GM20000 (cell line): Measurements from ENCODE around the gene BRICD5.

Source experiments
- DNase-seq: peaks from one replicate; pipeline ENCODE4 v3.0.0; 2012; ENCODE audit warnings: low spot score
- CTCF ChIP-seq: IDR thresholded peaks from 2 replicates; pipeline ENCODE4 v1.5.1; 2012; ENCODE audit warnings: mild to moderate bottlenecking, control low read depth; ENCODE audit errors: extremely low read depth, missing control alignments

Gene BRICD5

GRCh38 chr16:2189252-2189893, 21.3 kb downstream of the BRICD5 start:
- TF ChIP-seq CTCF = no peak
- DNase-seq = no peak

GRCh38 chr16:2188395-2188794, 22.3 kb downstream of the BRICD5 start:
- TF ChIP-seq CTCF = no peak
- DNase-seq = no peak

GRCh38 chr16:2187212-2187611, 23.5 kb downstream of the BRICD5 start:
- DNase-seq = no peak
- no peak for TF ChIP-seq CTCF

GRCh38 chr16:2186505-2186904, 24.2 kb downstream of the BRICD5 start:
- TF ChIP-seq CTCF = no peak
- no peak for DNase-seq

GRCh38 chr16:2186064-2186463, 24.6 kb downstream of the BRICD5 start:
- no peak for TF ChIP-seq CTCF
- no peak for DNase-seq

GRCh38 chr16:2184962-2185361, 25.7 kb downstream of the BRICD5 start:
- no peak for DNase-seq
- no peak for TF ChIP-seq CTCF

GRCh38 chr16:2184346-2184745, 26.3 kb downstream of the BRICD5 start:
- no peak for TF ChIP-seq CTCF

More at GRCh38 chr16:2184346-2184745, 26.3 kb downstream of the BRICD5 start:
- DNase-seq = no peak
